ENCODE data around the gene AKIRIN2.
"Not testable (repeated sequence)": the region's sequence is repeated elsewhere in the genome, so short reads cannot be mapped to it uniquely, and the experiment has no call there.

AKIRIN2 gene

DNA sequence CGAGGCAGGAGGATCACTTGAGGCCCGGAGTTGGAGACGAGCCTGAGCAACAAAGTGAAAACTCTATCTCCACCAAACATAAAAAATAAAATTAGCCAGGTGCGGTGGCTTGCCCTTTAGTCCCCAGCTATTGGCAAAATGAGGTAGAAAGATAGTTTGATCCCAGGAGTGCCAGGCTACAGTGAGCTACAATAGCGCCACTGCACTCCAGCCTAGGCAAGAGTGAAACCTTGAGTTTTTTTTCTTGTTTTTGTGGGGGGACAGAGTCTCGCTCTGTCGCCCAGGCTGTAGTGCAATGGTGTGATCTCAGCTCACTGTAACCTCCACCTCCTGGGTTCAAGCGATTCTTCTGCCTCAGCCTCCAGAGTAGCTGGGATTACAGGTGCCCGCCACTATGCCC lies 14.1 kb downstream of the AKIRIN2 start:
- not testable (repeated sequence) for DNase-seq (ENCODE audit: low spot score)

DNA sequence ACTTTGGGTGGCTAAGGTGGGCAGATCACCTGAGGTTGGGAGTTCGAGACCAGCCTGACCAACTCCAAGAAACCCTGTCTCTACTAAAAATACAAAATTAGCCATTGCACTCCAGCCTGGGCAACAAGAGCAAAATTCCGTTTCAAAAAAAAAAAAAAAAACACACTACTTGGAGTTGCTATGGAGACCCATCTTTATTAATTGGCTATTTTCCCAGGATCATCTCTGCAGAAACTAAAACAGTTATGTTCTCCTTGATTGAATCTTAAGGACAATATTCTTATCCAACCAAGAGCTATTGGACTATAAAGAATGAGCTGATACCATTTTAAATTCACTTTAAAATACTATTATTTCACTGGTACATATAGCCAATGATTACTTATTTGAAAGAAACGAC lies 14.7 kb downstream of the AKIRIN2 start:
- no peak for DNase-seq (ENCODE audit: low spot score)

DNA sequence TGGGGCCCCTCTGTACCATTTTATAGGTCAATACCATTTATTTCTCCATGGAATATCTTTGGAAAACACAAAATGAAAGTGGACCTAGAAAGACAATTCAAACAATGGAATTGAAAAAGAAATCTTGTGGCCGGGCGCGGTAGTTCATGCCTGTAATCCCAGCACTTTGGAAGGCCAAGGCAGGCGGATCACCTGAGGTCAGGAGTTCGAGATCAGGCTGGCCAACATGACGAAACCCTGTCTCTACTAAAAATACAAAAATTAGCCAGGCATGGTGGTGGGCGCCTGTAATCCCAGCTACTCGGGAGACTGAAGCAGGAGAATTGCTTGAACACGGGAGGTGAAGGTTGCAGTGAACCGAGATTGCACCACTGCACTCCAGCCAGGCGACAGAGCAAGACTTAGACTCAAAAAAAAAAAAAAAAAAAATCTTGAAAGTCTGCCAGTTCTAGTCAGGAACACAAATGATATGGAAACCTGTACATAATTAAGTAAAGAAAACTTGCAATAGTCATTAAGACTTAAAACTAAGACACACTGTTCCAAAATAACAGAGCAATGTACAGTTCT lies 15.3 kb downstream of the AKIRIN2 start:
- DNase-seq (ENCODE audit: low spot score), result not testable (repeated sequence)

DNA sequence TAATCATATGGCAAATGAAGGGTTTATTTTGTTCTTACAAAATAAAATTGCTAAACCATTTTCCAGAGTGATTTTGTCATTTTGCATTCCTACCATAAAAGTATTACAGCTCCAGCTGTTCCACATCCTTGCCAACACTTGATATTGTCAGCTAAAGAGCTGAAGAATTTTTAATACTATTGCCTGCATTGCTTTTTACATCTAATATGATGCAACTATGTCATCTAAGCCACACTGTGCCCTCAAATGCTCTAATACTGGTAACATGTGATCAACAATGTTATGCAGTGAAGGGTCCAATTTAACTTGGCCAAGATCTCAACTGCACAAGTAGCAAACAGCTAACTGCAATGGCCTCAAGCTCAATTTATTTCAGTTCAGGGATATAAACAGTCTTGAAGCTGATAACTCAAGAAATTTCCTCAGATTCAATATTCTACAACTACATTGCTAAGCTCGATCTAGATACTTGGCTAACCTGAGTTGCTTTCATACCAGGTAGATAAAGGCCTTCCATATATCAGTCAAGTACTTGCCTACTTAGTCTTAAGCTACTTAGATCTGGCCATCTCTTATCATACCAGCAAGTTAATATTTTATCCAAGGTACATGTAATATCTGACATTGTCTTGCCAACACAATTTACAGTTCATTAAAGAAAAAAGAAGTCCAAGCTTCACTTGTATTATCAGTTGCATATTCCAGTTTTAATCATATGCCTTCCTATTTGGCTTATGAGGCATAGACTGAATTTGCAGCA lies 17.0 kb downstream of the AKIRIN2 start:
- DNase-seq (ENCODE audit: low spot score), result no peak

DNA sequence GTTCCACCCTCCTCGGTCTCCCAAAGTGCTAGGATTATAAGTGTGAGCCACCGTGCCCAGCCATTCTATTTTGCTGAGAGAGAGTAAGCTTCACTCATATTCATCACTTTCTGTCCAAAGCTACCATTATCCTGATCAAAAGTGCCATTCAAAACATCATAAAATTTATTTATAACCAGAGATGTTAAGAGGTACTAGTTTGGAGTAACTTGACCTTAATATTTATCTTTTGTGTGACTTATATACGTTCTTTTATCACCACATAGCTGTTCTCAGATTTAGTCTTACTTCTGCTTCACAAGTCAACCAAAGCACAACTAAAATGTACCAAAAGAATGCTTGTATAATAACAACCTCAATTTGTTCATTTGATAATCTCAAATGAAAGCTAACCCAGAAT lies 18.1 kb downstream of the AKIRIN2 start:
- no peak for DNase-seq (ENCODE audit: low spot score)

DNA sequence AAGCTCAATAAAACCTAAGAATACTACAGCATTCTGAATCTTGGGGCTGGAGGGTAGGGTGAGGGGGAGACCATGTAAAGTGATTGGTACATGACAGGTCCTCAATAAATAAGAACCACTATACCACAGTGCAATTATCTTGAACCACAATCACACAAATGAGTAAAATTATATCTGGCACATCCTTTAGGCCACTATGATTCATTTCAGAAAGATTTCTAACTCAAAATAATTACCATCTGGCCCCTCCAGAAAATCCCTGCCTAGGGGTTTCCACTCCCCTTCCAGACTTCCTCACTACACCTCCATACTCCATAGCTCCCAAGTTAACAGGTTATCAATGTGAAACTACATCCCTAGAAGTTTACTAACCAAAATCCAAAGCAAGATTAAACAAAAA lies 19.7 kb downstream of the AKIRIN2 start:
- DNase-seq (ENCODE audit: low spot score), result no peak

DNA sequence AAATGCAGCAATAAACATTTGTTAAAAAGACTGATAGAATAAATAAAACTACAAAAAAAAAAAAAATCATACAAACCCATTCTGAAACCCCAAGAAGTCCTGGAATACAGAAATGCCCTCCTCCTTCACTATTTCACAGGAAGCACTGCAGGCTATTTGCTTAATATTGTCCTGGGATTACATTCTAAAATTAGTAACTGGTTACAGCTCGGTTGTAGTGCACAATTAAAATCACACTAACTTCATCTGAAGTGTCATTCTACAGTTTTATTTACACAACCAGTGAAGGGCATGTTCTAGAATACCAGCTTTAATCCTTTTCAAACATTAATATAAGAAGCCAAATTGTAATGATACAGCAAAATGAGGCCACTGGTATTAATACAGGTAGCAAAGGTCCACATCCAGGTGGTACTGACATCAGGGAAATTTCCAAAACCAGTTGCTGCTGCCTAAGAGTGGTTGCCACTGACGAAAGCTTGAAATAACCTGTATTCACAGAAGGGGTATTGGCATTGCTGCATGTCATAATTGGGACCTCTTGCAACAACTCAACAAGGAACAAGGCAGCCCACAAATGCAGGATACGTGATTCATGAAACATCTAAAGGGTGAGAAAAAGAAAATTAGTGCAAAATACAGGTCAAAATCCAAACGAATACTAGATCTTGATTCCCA lies 26.9 kb downstream of the AKIRIN2 start:
- no peak for DNase-seq (ENCODE audit: low spot score)

DNA sequence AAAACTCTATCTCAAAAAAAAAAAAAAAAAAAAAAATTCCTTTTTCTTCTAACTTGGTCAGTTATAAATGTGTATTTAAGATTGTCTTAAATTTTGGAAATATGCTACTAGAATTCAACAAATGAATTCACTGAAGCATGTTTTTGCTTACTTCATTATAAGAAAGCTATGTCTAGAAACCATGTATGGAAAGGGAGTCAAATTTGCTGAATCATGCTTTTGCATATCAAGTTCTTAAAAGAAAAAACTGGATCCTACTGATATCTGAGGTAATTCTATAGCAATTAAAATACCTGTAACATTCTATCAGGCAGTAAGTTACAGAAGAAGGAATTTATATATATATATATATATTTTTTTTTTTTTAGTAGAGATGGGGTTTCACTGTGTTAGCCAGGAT lies 27.7 kb downstream of the AKIRIN2 start:
- DNase-seq (ENCODE audit: low spot score), result no peak

DNA sequence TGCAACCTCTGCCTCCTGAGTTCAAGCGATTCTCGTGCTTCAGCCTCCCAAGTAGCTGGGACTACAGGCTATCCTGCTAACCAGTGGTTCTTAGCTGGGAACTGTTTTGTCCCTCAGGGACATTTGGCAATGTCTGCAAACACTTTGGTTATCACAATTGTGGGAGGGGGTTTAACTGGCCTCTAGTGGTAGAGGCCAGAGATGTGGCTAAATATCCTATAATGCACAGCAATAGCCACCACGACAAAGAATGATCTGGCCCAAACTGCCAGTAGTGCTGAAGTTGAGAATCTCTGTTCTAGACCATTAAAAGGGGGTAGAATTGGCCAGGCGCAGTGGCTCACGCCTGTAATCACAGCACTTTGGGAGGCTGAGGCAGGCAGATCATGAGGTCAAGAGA lies 28.8 kb downstream of the AKIRIN2 start:
- DNase-seq (ENCODE audit: low spot score), result no peak

DNA sequence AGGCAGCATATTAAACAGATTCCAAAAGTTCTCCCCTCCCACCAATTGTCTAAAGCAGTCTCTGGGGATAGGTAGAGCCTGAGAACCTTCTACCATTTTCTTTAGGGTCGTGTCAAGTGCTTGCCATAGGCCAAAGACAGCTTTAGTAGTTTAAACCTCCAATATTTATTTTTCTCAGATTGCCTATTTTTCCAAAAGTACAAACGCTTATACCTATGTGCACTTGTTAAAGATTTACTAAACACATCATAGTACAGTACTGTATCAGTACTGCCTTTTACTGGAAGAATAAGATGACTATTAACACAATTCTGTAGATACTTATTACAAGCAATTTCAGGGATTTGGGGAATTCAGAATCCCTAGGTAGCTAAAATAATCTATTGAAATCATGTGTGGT lies 29.4 kb downstream of the AKIRIN2 start:
- no peak for DNase-seq (ENCODE audit: low spot score)

DNA sequence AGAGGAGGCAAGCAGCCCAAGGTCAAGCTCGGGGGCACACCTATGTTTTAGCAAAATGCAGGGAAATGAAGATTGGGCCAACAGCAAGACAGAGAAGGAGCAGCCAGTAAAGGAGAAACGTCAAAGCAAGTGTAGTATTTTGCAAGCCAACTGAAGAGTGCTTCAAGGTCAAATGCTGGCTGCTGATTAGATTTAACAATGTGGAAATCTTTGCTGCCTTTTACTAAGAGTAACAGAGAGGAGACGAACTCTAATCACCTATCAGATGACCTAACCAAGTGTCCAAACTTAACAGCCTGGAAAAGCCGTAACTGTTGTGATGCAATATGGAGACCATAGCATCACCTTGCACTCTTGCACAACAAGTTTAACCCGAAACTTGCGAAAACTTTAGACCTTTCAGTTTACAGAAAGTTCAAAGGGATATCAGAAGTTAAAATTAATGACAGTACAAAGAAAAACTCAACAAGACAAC lies 30.4 kb downstream of the AKIRIN2 start:
- DNase-seq (ENCODE audit: low spot score), result no peak

DNA sequence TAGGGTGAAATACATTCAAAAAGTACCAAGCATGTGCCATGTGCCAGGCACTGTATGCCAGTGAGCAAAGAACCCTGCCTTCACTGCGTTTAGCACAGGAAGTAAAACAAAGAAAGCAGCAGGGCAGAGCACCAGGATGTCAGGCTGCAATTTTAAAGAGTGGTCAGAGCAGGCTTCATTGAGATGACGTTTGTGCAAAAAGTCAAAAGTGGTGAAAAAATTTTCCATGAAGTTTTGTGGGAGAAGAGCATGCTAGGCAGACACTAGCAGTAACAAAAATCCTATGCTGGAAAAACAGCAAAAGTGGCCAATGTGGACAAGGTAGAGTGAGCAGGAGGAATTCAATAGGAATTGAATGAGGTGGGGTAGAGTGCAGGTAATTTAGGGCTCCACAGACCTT lies 31.3 kb downstream of the AKIRIN2 start:
- DNase-seq (ENCODE audit: low spot score), result no peak

DNA sequence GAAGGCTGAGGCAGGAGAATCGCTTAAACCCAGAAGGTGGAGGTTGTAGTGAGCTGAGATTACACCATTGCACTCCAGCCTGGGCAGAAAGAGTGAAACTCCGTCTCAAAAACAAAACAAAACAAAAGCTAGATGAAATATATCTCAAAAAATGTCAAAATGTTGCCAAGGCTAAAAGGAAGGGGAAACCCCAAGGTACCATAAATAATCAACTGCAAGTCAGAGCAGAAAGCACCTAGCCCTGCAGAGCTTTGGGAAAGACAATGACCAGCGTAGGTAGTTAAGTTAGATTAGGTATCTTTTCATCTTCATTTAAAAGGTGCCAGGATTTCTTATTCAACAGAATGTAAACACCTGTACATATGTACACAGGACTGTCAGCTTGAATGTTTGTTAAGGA lies 33.0 kb downstream of the AKIRIN2 start:
- DNase-seq (ENCODE audit: low spot score), result no peak

DNA sequence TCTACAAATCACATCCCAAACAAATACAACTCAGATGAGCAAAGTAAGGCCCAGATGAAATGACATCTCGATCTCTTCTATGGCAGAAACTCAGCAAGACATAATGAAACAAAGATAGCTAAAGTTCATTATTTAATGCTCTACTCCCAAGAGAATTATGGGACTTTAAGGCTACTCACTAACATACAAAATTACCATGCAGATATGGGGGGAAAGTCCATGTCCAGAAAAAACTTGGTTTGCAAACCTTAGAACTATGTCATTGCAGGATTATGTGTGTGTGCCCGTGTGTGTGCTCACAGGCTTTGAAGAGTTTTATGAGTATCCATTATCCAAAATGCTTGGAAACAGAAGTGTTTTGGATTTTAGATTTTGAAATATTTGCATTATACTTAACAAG lies 34.0 kb downstream of the AKIRIN2 start:
- DNase-seq (ENCODE audit: low spot score), result no peak

DNA sequence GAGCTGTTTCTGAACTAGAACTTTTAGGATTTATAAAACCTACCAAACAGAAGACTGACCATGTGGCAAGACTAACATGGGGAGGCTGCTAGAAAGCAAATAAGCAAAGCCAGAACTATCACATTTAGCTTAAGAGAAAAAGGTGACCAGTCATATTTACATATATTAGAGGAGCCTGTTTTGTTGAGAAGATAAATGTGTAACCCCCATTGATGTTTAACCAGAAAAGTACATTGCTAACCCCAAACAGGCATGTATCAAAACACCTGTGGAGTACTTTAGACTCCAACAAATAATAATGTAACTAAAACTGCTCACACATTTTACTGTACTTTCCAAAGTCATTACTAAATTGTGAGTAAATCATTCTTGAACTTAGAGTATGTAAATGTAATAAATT lies 35.0 kb downstream of the AKIRIN2 start:
- no peak for DNase-seq (ENCODE audit: low spot score)

DNA sequence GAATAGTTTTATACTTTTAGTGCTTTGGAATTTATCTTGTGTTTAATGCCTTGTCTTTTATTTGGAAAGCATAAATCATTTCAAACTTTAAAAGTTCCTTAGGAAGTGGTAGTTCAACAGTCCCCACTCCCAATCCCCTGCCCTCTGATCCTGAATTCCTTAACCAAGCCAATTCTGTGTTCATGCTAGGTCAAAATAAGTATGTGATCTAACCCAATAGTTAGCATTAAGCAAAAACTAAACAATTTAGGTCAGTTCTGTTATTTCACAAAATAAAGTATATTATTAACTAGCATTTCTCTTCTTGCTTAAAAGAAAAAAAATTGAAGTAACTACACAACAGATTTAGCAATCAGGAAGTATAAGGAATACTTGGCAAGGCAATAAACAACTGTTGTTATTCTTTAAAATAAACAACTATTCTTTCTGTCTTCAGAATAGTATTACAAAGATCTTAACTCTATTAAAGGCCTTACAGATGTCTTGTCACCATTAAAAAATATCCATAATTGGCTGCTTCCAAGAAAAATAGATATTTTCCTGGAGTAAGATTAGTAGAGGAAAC lies 37.0 kb downstream of the AKIRIN2 start:
- no peak for DNase-seq (ENCODE audit: low spot score)

DNA sequence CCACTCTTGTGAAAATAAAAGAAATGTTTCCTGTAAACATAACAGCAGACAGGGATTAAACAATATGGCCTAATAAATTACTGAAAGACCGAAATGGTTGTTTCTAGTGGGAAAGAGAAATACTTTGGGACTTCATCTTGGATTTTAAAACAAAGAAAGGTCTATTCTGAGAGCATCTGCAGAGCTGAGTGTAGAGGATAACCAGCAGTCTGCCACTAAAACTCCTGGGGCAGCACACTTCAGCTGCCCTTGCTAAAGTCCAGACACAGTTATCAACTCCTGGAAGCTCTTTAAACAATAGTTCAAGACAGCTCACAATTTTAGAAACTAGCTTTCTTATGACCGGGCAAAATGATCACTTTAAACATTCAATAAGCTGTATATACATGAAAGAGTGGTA lies 38.6 kb downstream of the AKIRIN2 start:
- no peak for DNase-seq (ENCODE audit: low spot score)

DNA sequence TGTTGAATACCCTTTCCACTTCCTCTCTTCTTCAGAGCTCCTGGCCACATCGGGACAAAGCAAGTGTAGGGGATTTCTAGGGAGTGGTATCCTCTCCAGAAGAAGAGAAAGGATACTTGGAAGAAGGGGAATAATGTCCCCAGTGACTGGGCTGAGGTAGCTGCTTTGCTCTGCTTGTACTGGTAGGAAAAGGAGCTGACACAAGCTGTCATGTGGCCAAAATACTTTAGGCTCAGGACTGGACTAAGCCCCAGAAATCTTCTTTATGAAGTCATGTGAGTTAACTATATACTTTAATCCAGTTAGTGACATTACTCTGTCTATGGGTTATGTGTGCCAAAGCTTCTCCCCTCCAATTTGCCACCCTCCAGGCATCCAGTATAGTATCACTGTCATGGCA lies 40.5 kb downstream of the AKIRIN2 start:
- DNase-seq (ENCODE audit: low spot score), result no peak

DNA sequence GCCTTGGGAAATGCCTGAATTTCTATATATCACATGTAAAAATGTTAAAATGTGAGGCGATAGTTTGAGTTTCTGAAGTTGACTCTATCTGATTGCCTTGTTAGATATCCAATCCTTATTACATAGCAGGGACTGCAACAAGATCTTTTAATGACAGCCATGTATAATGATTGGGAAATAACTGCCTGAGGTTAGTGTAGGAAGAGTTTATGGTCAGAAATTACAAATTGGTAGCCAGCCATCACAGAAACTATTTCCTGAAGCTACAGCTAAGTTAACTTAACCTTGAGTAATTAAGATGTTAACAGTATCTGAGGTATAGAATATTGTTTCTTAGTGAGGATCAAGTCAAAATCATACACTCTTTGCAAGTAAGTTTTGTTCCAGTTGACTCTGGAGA lies 41.0 kb downstream of the AKIRIN2 start:
- no peak for DNase-seq (ENCODE audit: low spot score)

DNA sequence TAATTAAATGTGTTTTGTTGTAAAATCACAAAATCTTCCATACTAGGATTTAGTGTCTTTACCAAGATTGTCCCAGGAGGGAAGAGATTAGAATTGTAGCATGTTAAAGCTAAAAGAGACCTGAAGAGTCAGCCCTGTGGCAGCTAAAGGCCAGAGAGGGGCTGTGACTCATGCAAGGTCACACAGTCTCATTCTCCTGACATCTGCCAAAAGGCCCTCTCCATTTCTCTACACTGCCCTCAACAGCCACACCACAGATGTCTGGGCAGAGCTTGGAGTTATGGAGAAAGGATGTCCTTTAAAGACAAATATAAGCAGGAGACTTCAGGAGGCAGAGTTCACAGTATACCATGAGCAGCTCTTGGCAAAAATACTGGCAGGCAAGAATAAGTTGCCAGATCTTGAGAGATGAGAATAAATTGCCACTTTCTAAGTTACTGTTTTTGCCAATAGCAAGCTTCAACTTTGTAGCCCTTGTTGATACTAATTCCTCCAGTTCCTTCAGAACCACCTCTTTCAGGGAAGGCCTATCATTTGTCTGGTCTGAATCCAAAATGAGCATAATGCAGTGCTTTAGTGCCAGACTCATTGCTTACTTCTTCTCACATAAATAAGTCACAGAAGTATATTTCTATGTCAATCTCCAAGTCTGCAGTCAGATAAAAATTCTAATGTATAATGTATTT lies 41.7 kb downstream of the AKIRIN2 start:
- DNase-seq (ENCODE audit: low spot score), result no peak

DNA sequence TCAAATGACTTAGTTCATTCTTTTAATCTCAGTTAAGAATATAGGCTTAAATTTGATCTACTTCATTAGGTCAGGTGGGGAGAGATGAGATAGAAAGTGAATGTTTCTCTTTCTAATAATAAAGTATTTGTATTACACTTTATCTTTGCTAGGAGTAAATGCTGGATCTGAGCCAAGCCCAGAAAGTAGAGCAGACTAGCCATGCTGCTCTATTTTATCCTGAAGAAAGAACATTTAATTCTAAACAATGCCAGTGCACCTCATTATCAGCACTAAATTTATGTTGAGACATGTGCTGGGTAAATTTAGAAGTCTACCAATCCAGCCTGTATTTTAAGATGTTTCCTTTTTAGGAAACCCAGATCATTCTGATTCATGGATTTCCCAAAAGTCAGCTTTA lies 43.5 kb downstream of the AKIRIN2 start:
- no peak for DNase-seq (ENCODE audit: low spot score)

DNA sequence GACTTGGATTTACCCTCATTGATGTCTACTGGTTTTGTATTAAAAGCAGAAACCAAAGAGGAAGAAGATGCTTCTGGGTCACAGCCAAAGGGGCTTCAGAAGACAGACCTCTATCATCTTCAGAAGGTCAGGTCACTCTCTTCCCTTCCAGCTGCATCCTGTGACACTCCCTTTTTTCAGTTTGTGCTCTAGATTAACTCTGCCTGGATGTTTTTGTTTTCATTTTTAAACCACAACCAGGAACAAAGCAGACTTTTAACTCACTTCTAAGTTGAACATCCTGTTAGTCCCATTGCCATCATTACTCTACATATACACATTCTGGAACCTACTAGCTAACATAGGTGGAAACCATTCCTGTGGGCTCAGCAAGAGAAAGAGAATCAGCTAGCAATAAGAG lies 45.2 kb downstream of the AKIRIN2 start:
- DNase-seq (ENCODE audit: low spot score), result no peak

DNA sequence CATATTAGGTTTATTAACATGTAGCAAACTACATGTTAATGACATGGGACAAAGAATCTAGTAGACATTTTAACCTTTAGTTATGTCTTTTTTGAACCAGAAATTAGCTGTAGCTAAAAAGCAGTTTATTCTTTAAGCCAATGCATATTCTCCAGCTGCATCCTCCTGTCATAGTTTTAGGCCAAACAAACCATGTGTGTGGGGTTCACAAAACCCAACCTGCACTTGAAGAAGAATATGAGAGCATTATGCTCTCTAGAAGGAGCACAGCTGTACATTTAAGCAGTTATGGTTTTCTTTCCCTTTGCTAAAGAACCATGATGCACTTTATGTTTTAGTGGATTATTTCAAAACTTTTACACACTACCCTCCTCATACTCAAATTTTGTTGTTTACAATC lies 46.2 kb downstream of the AKIRIN2 start:
- DNase-seq (ENCODE audit: low spot score), result no peak

All from D341Med (cell line).